ENCODE data around the gene STRADB.
"Not testable (repeated sequence)": the region's sequence is repeated elsewhere in the genome, so short reads cannot be mapped to it uniquely, and the experiment has no call there.

STRADB gene

GRCh38 chr2:201451292-201452057, at the start of gene STRADB, which contains the start of gene TRAK2:
TSS of gene STRADB (plus strand) at chr2:201451740. CDS start at chr2:201454841, 3,101 bp downstream.
TSS of gene TRAK2 (minus strand) at chr2:201451458. CDS start at chr2:201420507, 30,951 bp downstream.
- DNase-seq (ENCODE audit: low read depth), result peak; percentile 87

DNA sequence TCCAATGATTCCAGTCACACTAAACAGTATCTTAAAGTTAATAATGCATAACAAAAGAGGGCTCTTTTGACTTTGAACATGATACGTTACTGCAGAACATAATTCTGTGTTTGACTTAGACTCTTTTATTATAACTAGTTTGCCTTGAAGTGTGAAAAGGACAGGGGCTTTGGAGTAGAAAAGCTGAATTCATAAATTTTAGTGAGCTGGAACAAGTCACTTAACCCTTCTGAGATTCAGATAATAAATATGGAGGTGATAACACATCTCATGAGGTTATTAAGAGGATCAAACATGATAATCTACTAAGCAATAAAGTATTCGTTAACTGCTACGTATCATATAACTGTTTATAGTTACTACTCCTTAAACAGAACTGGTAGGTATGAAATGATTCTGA, 49.7 kb upstream of the STRADB start:
- no peak for DNase-seq (ENCODE audit: low read depth)

GRCh38 chr2:201402651-201403562, 48.6 kb upstream of the STRADB start:
- DNase-seq (ENCODE audit: low read depth), result no peak

GRCh38 chr2:201403880-201404279, 47.7 kb upstream of the STRADB start:
- DNase-seq (ENCODE audit: low read depth), result no peak

DNA sequence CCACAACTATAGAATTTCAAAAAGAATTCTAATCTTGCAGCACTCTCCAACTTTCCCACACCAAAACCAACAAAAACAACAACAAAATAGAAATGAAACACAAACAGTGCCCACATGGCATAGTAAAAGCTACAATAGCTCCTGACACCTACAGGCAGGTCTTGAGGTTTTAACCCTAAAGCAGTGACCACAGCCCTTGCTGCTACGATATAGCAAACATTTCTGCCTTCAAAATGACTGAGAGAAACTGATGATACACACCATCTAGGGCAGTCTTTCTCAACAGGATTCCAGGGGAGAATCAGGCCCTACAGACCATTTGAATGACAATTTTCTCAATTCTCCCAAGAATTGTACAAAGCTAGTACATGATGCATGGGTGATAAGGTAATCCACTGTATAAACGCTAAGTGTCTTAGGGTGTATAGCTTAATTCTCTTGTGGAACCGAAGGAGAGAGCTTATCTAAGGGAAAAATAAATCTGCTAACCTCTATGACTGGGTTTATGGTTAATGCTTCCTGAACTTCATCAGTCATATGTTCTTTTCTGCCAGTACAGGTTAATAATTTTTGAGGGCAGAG, 46.8 kb upstream of the STRADB start:
- DNase-seq (ENCODE audit: low read depth), result no peak

GRCh38 chr2:201406077-201406662, 45.4 kb upstream of the STRADB start:
- DNase-seq (ENCODE audit: low read depth), result no peak

DNA sequence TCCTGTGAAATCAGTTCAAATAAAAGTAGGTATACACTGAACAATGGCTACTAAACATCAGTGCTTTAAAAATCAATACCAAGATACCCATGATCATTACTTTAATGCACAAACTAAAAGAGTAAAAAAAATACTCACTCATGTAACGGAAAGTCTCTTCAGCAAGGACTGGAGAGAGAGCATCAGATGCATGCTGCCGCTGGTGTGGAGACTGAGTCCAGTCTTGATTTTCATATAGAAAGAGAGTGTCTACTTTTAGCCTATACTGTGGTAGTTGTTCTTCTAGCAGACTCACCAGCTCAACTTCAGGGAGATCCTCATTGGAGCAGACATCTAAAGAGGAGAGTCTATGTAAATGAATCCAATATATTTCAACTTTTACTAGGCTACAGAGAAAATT, 44.3 kb upstream of the STRADB start:
- DNase-seq (ENCODE audit: low read depth), result no peak

- DNase-seq (ENCODE audit: low read depth), result no peak
These were observed 42.6 kb upstream of the STRADB start for GRCh38 chr2:201408931-201409330.

DNA sequence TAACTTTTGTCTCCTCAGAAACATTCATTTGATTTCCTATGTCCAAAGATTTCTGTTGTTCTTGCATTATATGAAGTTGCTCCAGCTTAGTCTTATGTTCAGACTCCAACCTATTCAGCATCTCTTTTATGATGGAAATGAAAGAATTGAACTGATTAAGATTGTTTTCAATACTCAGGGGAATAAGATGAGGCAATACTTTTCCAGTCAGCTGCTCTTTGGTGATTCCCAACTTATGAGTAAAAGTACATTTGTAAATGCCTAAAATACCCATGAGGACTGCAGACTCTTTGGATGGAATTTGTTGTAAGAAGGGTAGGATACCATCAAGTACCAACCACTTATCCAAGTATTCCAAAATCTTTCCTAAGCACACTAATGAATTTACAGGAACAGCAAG, 40.1 kb upstream of the STRADB start:
- no peak for DNase-seq (ENCODE audit: low read depth)

DNA sequence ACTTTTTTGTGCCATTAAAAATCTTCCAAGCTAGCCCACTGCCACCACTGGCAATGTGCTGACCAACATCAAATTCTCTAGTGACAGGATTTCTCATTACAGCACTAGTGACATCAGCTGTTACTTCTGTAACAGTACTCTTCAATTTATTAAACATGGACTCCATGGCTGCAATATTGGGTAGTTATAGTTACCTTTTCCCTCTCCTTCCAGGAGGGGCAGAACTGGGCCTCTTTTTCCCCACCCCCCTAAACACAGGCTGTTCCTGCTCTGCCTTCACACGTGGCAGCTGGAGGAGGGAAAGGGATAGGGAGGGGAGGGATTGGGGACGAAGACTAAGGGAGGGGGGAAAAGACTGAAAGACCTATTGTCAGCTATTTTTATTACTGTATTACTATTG, 38.4 kb upstream of the STRADB start:
- DNase-seq (ENCODE audit: low read depth), result no peak

GRCh38 chr2:201413552-201413951, 38.0 kb upstream of the STRADB start:
- DNase-seq (ENCODE audit: low read depth), result no peak

- DNase-seq (ENCODE audit: low read depth), result no peak
These were observed 37.2 kb upstream of the STRADB start for GRCh38 chr2:201414099-201415023.

DNA sequence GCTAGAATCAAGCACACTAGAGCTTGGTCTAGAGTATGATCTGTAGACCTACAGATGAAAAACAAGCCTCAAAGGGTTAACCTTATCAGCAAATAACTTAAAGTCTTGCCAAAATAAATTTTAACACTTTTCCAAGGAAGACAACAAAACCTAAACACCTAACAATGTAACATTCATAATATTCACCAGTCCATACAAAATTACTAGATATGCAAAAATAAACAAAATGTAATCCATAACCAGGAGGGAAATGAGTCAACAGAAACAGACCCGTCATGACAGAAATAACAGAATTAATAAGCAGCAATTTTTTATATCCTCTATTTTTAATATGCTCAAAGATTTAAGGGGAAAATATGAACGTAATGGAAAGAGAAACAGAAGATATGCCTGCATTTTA, 36.4 kb upstream of the STRADB start:
- DNase-seq (ENCODE audit: low read depth), result no peak

- no peak for DNase-seq (ENCODE audit: low read depth)
These were observed 32.4 kb upstream of the STRADB start for GRCh38 chr2:201419057-201419635.

GRCh38 chr2:201419986-201420385, 31.6 kb upstream of the STRADB start:
- no peak for DNase-seq (ENCODE audit: low read depth)

DNA sequence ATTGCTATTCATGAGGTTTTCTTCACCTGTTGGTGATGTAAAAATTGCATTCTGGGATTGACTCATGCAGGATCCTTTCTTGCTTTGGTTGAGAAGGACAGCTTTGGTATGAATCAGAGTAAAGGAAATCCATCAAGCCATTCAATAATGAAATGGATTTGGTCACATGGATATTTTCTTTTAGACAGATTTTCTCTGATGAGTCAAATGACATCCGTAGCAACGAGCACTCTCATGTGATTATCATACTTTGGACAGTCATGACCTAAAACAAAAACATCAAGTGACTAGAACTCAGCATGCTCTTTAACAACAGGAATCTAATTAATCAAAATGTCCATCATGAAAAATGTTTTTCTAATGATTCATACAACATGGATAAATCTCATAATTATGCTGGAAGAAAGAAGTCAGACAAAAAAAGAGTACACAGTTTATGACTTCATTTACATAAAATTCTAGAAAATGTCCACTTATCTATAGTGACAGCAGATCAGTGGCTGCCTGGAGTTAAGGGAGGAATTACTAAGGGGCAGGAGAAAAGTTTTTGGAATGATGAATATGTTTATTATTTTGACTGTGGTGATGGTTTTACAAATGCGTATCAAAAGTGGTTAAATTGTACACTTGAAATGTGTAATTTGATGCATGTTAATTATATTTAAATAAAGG, 31.0 kb upstream of the STRADB start:
- DNase-seq (ENCODE audit: low read depth), result no peak

DNA sequence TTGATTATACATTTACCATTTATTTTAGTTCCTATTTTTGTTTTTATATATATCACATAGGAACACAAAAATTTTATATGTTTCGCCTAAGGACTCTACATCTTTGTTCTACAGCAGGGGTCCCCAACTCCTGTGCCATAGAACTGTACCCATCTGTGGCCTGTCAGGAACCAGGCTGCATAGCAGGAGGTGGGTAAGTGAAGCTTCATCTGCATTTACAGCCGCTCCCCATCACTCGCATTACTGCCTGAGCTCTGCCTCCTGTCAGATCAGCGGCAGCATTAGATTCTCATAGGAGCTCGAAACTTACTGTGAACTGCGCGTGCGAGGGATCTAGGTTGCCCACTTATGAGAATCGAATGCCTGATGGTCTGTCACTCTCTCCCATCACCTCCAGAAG, 25.6 kb upstream of the STRADB start:
- DNase-seq (ENCODE audit: low read depth), result no peak

- not testable (repeated sequence) for DNase-seq (ENCODE audit: low read depth)
These were observed 23.2 kb upstream of the STRADB start for GRCh38 chr2:201428366-201428765.

- DNase-seq (ENCODE audit: low read depth), result not testable (repeated sequence)
These were observed 21.7 kb upstream of the STRADB start for GRCh38 chr2:201429835-201430234.

DNA sequence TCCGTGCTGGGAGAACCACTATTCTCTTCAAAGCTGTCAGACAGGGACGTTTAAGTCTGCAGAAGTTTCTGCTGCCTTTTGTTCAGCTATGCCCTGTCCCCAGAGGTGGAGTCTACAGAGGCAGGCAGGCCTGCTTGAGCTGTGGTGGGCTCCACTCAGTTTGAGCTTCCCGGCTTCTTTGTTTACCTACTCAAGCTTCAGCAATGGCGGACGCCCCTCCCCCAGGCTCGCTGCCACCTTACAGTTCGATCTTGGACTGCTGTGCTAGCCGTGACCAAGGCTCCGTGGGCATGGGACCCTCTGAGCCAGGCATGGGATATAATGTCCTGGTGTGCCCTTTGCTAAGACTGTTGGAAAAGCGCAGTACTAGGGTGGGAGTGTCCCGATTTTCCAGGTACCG, 21.2 kb upstream of the STRADB start:
- not testable (repeated sequence) for DNase-seq (ENCODE audit: low read depth)
